Neural cell (in vitro differentiated cells): ENCODE data around the gene TMEM63B. TPM values are rescaled to one million over a fixed set of nuclear protein-coding genes. Genes with fewer than 3 reads are reported as not detected.

Source experiments
- H2AFZ ChIP-seq: fragments of 200-600, 300-800 bp; sonication (generic), shearing (Covaris generic); 2 replicates; pipeline ENCODE4 v1.6.0; 2014; ENCODE audit warnings: low read depth, mild to moderate bottlenecking, antibody characterized with exemption, low read length, moderate library complexity
- H3F3A ChIP-seq: fragments of 200-600 bp; shearing (Covaris generic); 2 replicates; pipeline ENCODE4 v1.6.1; 2016; ENCODE audit warnings: mild to moderate bottlenecking, moderate library complexity, mixed read lengths, antibody characterized with exemption, low read length; ENCODE audit not compliant: insufficient read depth, poor library complexity, severe bottlenecking
- H3K27ac ChIP-seq: fragments of 200-600, 300-800 bp; sonication (generic), shearing (Covaris generic); 2 replicates; pipeline ENCODE4 v1.5.1; 2014; ENCODE audit warnings: mild to moderate bottlenecking, low read length, moderate library complexity
- H3K27me3 ChIP-seq: fragments of 300-800, 200-600 bp; sonication (generic), shearing (Covaris generic); 2 replicates; pipeline ENCODE4 v1.6.0; 2014; ENCODE audit warnings: mild to moderate bottlenecking, low read depth, low read length, moderate library complexity; ENCODE audit not compliant: insufficient read depth
- H3K36me3 ChIP-seq: fragments of 300-800, 200-600 bp; sonication (generic), shearing (Covaris generic); 2 replicates; pipeline ENCODE4 v1.5.1; 2014; ENCODE audit warnings: mild to moderate bottlenecking, antibody characterized with exemption, low read length, moderate library complexity; ENCODE audit not compliant: insufficient read depth
- H3K4me2 ChIP-seq: fragments of 300-800, 200-600 bp; sonication (generic), shearing (Covaris generic); 2 replicates; pipeline ENCODE4 v1.6.0; 2014; ENCODE audit warnings: mild to moderate bottlenecking, low read length
- H3K4me3 ChIP-seq: fragments of 300-800, 200-600 bp; sonication (generic), shearing (Covaris generic); 2 replicates; pipeline ENCODE4 v1.5.1; 2014; ENCODE audit warnings: mild to moderate bottlenecking, low read length, moderate library complexity
- H3K79me2 ChIP-seq: fragments of 200-600 bp; shearing (Covaris generic); replicated peaks from 2 replicates; pipeline ENCODE4 v1.6.0; 2014; ENCODE audit warnings: mild to moderate bottlenecking, low read length, moderate library complexity; ENCODE audit not compliant: insufficient read depth
- H3K9ac ChIP-seq: fragments of 300-800, 200-600 bp; sonication (generic), shearing (Covaris generic); 2 replicates; pipeline ENCODE4 v1.6.1; 2016; ENCODE audit warnings: mild to moderate bottlenecking, low read length, mixed read lengths
- H3K9me2 ChIP-seq: fragments of 200-600 bp; shearing (Covaris generic); 2 replicates; pipeline ENCODE4 v1.6.1; 2016; ENCODE audit warnings: mild to moderate bottlenecking, low read length, mixed read lengths; ENCODE audit not compliant: insufficient read depth
- H3K9me3 ChIP-seq: fragments of 200-600, 300-800 bp; sonication (generic), shearing (Covaris generic); 2 replicates; pipeline ENCODE4 v1.6.1; 2016; ENCODE audit warnings: mild to moderate bottlenecking, mixed run types, low read length, moderate library complexity, mixed read lengths
- H4K20me1 ChIP-seq: fragments of 200-600 bp; shearing (Covaris generic); 2 replicates; pipeline ENCODE4 v1.6.1; 2016; ENCODE audit warnings: mild to moderate bottlenecking, mixed run types; ENCODE audit not compliant: insufficient read depth
- CTCF ChIP-seq: fragments of 450-650 bp; IDR thresholded peaks from 2 replicates; pipeline ENCODE4 v1.5.1; 2014; ENCODE audit warnings: antibody characterized with exemption, mild to moderate bottlenecking, moderate library complexity; ENCODE audit not compliant: poor library complexity, severe bottlenecking
- EP300 ChIP-seq: fragments of 450-650 bp; conservative IDR thresholded peaks from 2 replicates; pipeline ENCODE4 v1.6.1; 2014; ENCODE audit warnings: antibody characterized with exemption, mild to moderate bottlenecking, moderate library complexity; ENCODE audit not compliant: poor library complexity, severe bottlenecking
- EZH2 ChIP-seq: fragments of 200-600, 300-800 bp; shearing (Covaris generic), sonication (generic); IDR thresholded peaks from 2 replicates; pipeline ENCODE4 v1.6.1; 2014; ENCODE audit warnings: antibody characterized with exemption, low read length, borderline replicate concordance, mild to moderate bottlenecking; ENCODE audit not compliant: insufficient read depth, poor library complexity, severe bottlenecking
- MXI1 ChIP-seq: fragments of 450-650 bp; conservative IDR thresholded peaks from 2 replicates; pipeline ENCODE4 v1.6.1; 2014; ENCODE audit warnings: antibody characterized with exemption, mild to moderate bottlenecking; ENCODE audit not compliant: poor library complexity, severe bottlenecking
- POLR2AphosphoS5 ChIP-seq: IDR thresholded peaks from 2 replicates; pipeline ENCODE4 v1.6.1; 2012
- RAD21 ChIP-seq: fragments of 450-650 bp; conservative IDR thresholded peaks from 2 replicates; pipeline ENCODE4 v1.6.1; 2014; ENCODE audit warnings: antibody characterized with exemption, mild to moderate bottlenecking, moderate library complexity
- REST ChIP-seq: IDR thresholded peaks from 2 replicates; pipeline ENCODE4 v1.6.1; 2012; ENCODE audit warnings: borderline replicate concordance
- SMC3 ChIP-seq: fragments of 450-650 bp; conservative IDR thresholded peaks from 2 replicates; pipeline ENCODE4 v1.6.1; 2014; ENCODE audit warnings: antibody characterized with exemption, mild to moderate bottlenecking, moderate library complexity; ENCODE audit not compliant: poor library complexity
- TAF1 ChIP-seq: IDR thresholded peaks from 2 replicates; pipeline ENCODE4 v1.6.1; 2012; ENCODE audit warnings: low read depth
- polyA plus RNA-seq: library from polyadenylated mRNA; depleted of rRNA; stranded (reverse); fragments of >200 nt; gene quantifications from 2 replicates; pipeline ENCODE4 v1.2.3, GENCODE V29; 2014

The TMEM63B gene
- polyA plus RNA-seq, 1 donor from 2014 or later: 49.9 TPM

- Histone ChIP-seq H3K79me2 (no peaks in the 10 kb centered on the region), H3K27ac (no peak overlapping the region), H4K20me1 (no peaks in the 10 kb centered on the region), H3K4me2 (no peak overlapping the region), H3K9me3 (no peaks in the 10 kb centered on the region), H3F3A (no peaks in the 10 kb centered on the region), H3K9me2 (no peaks in the 10 kb centered on the region), H3K36me3 (no peaks in the 10 kb centered on the region), H3K27me3 (no peaks in the 10 kb centered on the region), H2AFZ (no peak overlapping the region), H3K9ac (no peak overlapping the region), H3K4me3 (no peak overlapping the region)
- TF ChIP-seq REST (no peak), RAD21 (peak; percentile 87), SMC3 (peak; percentile 83), EP300 (no peak), MXI1 (no peak), TAF1 (no peak), CTCF (peak; percentile 87), EZH2 (no peak), POLR2AphosphoS5 (no peak)
These were observed 30.7 kb upstream of the TMEM63B start for GRCh38 chr6:44096612-44097011.

GRCh38 chr6:44097782-44098317 lies 29.5 kb upstream of the TMEM63B start:
- Histone ChIP-seq H3K4me2 (no peak overlapping the region), H3K27ac (no peak overlapping the region), H3F3A (no peaks in the 10 kb centered on the region), H3K9ac (no peak overlapping the region), H3K36me3 (no peaks in the 10 kb centered on the region), H2AFZ (no peak overlapping the region), H3K27me3 (no peaks in the 10 kb centered on the region), H3K4me3 (no peak overlapping the region), H3K79me2 (no peaks in the 10 kb centered on the region), H4K20me1 (no peaks in the 10 kb centered on the region), H3K9me3 (no peaks in the 10 kb centered on the region), H3K9me2 (no peaks in the 10 kb centered on the region)
- TF ChIP-seq EP300 (no peak), RAD21 (no peak), EZH2 (no peak)
